Adipose tissue (tissue), 3 donors: ENCODE measurements around the gene MRPS34. TPM values are rescaled to one million over a fixed set of nuclear protein-coding genes. Genes with fewer than 3 reads are reported as not detected.
"Not testable (repeated sequence)": the region's sequence is repeated elsewhere in the genome, so short reads cannot be mapped to it uniquely, and the experiment has no call there.

Source experiments
- H3K27ac ChIP-seq: one replicate; pipeline ENCODE4 v1.5.1; 2013; ENCODE audit warnings: low read depth, low read length
- WGBS, 3 donors: extraction: QIAGEN DNeasy Blood & Tissue Kit; methylation state at CpG; one replicate each; pipeline ENCODE4 v1.1.7; 2013; 5-methylcytosine and 5-hydroxymethylcytosine counted together
- polyA plus RNA-seq, 3 donors: library from polyadenylated mRNA; stranded (reverse); fragments of 200-250 nt; gene quantifications; one replicate each; pipeline ENCODE4 v1.2.3, GENCODE V29; 2013
- donor health status: healthy with polysubstance abuse.
- donor health status: Bipolar disorder and iron deficiency.
- donor health status: healthy.

Gene MRPS34
- polyA plus RNA-seq, 3 donors = 71.0 to 120 (median 108) TPM

DNA sequence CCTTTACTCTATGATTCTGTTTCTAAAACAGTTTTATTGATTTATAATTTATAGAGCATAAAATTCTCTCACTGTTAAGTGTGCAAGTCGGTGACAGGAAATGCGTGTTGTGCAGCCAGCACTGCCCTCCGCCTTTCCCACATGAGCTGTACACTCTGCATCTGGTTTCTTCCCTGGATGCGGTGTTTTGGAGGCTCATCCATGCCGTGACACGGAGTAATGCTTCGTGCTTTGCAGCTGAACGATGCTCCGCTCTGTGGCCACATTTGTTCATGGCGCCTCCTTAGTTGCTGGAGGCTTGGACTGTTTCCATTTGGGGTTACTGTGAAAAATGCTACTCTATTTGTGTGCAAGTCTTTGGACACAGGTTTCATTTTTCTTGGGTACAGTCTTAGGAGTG, 27.8 kb upstream of the MRPS34 start:
- no peak overlapping the region for H3K27ac ChIP-seq
- WGBS, 3 donors = 77 to 86% (median 84%) methylated on average over 10 of the region's 10 CpGs

DNA sequence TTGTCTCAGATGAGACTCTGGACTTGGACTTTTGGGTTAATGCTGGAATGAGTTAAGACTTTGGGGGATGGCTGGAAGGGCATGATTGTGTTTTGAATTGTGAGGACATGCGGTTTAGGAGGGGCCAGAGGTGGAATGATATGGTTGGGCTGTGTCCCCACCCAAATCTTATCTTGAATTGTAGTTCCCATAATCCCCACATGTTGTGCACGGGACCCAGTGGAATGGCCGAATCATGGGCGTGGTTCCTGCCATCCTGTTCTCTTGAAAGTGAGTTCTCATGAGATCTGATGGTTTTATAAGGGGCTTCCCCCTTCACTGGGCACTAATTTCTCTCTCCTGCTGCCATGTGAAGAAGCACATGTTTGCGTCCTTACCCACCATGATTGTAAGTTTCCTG, 26.3 kb upstream of the MRPS34 start:
- not testable (repeated sequence) for H3K27ac ChIP-seq
- WGBS, 3 donors = 70 to 85% (median 84%) methylated on average over 5 of the region's 5 CpGs

DNA sequence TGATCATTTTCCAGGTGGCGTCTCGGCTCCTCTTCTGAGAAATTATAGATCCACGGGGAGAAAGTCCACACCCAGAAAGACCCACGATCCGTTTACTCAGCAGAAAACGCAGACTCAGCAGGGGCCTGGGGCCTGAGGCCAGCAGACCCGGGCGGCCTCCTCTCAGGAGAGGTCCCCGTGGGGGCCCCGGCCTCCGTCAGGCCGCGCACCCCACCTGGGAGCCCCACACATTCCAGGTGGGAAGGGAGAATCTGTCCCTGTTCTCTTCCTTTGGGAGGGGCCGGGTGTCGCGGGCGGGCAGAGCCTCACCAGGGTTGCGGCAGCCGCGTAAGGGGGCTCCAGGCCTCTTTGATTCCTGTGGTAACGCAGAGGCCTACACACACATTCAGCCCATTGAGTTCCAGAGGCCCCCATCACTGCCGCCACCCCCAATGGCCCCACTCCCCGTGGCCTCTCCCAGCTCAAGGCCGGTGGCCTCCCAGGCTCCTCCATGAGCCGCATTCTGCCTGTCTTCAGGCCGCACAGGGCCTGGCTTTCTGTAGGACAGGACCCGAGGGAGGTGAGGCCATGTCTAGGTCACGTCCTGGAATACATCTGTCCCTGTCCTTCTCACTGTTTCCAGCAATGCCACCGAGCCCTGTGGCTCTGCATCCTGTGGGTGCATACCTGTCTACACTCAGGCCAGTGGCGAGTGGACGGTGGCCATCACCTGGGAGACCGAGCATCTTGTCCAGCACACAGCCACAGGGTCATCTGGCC, 22.2 kb upstream of the MRPS34 start:
- H3K27ac ChIP-seq = no peak overlapping the region
- WGBS, 3 donors = 60 to 85% (median 77%) methylated on average over 31 to 32 of the region's 32 CpGs

DNA sequence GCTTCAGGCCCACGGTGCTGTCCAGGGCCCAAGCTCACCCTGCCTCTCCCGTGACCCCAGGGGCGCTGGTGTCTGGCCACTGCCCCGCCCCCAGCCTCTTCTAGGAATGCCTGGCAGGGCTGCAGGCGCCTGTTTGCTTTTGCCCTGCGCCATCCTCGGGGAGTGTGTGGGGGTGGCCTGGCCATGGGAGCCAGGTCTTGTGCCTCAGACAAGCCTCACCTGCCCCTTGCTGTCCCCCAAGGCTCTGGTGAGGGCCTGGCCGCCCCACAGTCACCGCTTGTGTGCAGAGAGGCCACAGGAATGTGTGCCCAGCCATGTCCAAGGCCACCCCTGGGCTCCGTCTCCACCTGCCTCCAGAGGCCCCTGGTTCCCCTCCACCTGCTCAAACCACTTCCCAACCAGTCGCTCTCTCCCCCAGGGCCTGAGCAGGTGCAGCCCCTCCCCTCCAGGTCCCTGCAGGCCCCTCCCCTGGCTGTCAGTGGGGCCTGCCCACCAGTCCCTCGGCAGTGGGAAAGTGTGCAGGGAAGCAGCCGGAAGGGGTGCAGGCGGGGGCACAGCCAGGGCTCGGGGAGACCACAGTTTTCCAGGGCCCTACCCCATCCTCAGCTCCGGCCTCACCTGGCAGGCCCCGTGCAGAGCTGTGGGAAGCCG, 21.4 kb upstream of the MRPS34 start:
- H3K27ac ChIP-seq = no peak overlapping the region
- 24 to 62% (median 53%) methylated on average over 18 of the region's 18 CpGs for WGBS, 3 donors

DNA sequence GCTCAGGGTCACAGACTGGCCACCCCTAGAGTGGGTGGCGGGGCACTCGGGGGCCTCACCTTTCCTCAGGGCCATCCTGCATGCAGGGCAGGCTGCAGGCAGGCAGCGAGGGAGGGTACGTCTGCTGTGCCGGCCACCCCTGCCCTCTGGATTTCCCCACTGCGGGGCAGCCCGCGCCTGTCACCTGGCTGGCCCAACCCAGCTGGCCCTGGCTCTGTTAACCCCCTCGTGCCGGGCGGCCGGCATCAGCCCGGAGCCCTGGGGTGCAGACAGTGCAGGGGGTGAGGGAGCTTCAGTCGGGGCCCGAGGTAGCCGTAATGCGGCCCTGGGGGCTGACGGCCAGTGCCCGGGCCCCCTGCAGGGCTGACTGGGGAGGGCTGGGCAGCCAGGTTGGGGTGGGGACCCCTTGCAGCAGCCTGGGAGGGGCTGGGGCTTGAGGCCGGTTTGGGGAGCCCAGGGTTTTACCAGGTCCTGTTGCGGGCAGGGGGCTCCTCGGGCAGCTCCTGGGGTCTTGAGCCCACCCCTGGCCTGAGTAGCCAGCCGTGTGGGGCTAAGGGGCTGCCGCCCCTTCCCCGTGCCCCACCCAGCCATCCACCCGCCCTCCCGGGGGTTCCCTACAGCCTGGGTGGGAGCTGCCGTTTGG, 20.8 kb upstream of the MRPS34 start, which contains the start of gene IGFALS:
Gene IGFALS (minus strand): TSS at position 128 of the 643 bp plus-strand sequence. CDS start 53 bp downstream, at position 75.
- H3K27ac ChIP-seq = no peak within 1 kb of the TSS
- 20 to 64% (median 53%) methylated on average over 23 to 28 of the region's 28 CpGs for WGBS, 3 donors

DNA sequence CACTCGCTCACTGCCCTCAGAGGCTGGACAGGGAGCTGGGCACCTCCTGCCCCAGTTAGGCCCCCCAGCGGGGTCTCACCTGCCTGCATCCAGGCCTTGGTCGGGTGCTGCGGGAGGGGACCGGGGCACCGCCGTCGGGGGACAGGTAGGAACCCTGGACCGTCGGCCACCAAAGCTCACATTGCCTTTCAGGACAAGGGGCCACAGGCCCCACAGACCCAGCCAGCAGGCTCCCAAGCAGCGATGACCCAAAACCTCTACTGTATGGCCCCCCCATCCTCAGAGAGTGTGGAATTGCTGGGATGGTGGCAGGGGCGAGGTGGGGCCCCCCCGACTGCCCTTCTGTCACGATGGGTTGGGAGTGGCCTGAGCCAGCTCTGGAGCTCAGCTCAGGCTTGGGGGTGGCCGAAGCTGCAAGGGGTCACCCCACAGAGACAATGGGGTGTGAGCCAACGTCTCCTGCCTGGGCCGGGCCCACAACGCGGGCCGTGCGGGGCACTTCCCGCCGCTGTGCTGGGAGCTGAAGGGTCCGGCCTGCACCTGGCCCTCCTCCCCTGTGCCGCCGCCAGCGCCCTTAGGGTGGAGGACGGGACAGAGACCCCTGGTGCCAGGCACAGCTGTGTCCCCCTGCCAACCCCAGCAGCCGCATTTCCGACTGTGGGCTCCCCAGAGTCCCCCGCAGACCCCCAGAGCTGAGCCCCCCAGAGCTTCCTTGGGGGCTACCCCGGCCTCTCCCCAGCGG, 20.1 kb upstream of the MRPS34 start:
- 67 to 87% (median 78%) methylated on average over 30 to 33 of the region's 33 CpGs for WGBS, 3 donors
- no peak overlapping the region for H3K27ac ChIP-seq

DNA sequence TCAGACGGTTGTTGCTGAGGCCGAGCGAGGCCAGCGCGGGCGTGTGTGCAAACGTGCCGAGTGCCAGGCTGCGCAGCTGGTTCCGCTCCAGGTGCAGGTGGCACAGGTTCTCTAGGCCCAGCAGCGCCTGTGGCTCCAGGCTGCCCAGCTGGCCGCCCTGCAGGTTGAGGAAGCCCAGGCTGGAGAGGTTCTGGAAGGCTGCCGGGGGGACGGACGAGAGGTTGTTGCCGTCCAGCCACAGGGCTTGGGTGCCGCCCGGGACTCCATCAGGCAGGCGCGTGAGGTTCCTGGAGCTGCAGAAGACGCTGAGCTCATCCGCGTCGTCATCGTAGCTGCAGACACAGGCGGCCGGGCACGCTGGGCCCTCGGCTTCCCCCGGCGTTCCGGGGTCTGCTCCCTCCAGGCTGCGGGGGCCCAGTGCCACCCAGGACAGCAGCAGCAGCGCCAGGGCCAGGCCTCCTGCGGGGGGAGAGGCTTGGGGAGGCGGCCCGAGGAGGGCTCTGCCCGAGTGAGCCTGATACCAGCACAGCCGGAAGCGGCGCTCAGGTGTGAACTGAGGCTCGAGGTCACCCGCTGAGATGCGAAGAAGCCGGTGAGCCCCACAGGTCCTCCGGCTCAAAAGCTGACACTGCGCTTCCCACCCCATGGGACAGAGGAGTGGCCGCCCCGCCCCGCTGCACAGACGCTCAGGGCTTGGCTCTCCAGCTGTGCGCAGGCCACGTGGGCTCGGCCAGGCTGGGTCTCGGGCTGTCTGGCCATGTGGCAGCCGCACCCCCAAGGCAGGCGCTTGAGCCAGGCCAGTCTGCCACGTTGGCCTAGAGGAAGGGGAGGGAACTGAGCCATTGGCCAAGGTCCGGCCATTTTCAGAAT, 19.2 kb upstream of the MRPS34 start:
- WGBS, 3 donors = 86 to 92% (median 91%) methylated on average over 59 of the region's 59 CpGs
- H3K27ac ChIP-seq = no peak overlapping the region

DNA sequence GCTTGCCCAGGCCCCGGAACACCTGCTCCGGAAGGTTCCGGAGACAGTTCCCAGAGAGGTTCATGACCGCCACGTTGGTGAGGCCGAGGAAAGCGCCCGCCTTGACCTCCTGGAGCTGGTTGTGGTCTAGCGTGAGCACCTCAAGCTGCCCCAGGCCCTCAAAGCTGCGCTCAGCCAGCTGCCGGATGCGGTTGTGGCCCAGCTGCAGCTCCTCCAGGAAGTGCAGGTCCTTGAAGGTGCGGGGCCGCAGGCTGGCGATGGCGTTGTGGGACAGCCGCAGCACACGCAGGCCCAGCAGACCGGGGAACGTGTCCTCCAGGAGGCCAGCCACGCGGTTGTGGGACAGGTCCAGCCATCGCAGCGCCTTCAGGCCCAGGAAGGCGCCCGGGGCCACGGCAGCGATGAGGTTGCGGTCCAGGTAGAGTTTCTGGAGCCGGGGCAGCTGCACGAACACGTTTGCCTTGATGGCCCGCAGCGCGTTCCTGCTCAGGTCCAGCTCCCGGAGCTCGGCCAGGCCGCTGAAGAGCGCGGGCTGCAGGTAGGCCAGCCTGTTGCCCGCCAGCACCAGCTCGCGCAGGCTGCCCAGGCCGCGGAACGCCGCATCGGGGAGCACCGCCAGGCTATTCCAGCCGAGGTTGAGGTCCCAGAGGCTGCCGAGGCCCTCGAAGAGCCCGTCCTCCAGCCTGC, 18.5 kb upstream of the MRPS34 start:
- WGBS, 3 donors = 92 to 95% (median 94%) methylated on average over 51 to 53 of the region's 53 CpGs
- no peak overlapping the region for H3K27ac ChIP-seq

DNA sequence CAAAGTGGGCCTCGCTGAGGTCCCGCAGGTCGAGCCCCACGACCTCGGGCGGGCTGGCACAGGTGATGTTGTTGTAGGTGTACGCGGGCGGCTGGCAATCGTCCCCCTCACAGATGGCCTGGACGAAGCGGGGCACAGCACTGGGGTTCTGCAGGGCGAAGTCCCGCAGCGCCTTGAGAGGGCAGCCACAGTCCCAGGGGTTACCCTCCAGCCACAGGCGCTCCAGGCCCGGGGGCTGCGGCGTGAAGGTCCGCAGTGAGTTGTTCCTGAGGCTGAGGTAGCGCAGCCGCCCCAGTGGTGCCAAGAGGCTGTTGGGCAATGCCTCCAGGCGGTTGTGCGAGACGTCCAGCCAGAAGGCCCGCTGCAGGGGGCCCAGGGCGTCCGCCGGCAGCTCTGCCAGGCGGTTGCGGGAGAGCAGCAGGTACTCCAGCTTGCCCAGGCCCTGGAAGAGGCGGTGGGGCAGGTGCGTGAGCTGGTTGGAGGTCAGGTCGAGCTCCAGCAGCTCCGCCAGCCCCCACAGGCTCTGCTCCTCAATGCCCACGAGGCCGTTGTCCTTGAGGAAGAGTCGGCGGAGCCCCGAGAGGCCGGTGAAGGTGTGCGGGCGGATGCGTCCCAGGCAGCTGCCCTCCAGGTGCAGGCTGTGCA, 17.8 kb upstream of the MRPS34 start:
- H3K27ac ChIP-seq = no peak overlapping the region
- 87 to 93% (median 91%) methylated on average over 42 to 44 of the region's 44 CpGs for WGBS, 3 donors

DNA sequence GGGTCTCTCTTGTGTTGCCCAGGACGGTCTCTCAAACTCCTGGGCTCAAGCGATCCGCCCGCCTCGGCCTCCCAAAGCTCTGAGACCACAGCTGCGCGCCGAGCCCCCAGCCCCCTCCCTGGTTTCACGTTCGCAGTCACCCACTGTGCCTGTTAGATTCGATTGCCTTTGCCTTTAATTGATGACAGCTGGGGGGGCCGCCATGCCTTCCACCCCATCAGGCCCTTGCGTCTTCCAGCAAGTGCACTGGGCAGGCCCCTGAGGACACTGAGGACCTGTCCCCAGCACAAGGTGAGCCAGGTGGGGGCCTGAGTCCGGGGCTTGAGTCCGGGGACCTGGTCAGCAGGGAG, 17.3 kb upstream of the MRPS34 start:
- WGBS, 3 donors = 92 to 95% (median 94%) methylated on average over 13 to 15 of the region's 15 CpGs

DNA sequence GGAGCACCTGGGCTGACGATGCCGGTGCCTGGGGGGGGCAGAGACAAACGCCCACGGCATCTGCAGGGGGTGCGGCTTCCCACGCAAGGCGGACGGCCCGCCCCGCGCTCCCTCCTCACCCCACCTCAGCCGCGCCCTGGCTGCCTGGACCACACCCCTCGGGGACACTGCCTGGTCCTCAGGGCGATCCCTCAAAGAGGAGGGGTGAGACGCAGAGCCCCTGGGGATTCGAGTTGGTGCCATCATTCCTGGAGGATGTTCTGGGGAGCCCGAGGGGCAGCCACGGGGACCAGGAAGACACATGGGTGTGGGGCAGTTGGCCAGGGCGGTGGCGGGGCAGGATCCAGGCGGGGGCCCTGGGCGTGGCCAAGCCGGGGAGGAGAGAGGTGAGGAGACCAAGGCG, 16.7 kb upstream of the MRPS34 start:
- H3K27ac ChIP-seq = no peak overlapping the region
- WGBS, 3 donors = 79 to 89% (median 86%) methylated on average over 17 to 25 of the region's 25 CpGs

More for the DNA sequence above, 17.3 kb upstream of the MRPS34 start:
- no peak overlapping the region for H3K27ac ChIP-seq

DNA sequence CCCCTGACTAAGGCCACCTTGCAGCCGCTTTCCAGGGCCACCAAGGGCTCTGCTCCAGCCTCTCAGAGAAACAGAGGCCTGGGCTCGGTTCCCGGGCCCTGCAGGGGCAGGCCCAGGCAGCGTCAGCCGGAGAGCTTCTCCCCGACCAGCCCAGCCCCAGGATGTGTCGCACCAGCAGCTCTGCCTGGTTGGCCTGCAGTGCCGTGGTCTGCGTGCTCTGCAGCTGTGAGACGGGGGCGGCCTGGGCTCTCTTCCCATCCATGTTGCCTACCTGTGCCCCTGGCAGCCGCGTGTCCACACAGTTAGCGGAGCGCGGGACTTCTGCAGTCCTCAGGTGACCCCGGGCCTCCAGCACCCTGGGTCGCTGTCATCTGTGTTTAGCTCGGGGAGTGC, 15.8 kb upstream of the MRPS34 start:
- 62 to 75% (median 70%) methylated on average over 19 of the region's 19 CpGs for WGBS, 3 donors
- no peak overlapping the region for H3K27ac ChIP-seq

DNA sequence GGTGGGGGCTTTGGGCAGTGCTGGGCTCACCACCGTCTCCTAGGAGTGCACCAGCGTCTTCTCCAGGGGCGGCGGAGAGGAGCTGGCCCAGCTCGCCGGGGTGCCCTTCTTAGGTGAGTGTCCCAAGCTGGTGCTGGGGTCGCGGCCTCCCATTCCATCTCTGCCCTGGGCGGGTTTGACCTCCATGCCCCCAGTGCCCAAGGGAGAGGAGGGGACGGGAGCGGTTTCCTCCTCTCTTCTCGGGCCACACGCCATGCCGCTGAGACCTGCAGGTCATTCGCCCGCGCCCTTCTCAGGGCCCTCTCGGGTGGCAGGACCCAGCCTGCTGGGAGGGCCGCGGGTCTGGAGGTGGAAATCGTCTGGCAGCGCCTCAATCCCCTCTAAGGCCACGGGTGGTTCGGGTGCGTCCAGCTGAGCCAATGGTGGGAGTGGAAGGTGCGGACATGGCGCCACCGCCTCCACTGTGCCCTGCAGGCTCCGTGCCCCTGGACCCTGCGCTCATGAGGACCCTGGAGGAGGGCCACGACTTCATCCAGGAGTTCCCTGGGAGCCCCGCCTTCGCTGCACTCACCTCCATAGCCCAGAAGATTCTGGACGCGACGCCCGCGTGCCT, 15.3 kb upstream of the MRPS34 start:
- WGBS, 3 donors = 88 to 93% (median 90%) methylated on average over 38 of the region's 38 CpGs
- H3K27ac ChIP-seq = no peak overlapping the region

DNA sequence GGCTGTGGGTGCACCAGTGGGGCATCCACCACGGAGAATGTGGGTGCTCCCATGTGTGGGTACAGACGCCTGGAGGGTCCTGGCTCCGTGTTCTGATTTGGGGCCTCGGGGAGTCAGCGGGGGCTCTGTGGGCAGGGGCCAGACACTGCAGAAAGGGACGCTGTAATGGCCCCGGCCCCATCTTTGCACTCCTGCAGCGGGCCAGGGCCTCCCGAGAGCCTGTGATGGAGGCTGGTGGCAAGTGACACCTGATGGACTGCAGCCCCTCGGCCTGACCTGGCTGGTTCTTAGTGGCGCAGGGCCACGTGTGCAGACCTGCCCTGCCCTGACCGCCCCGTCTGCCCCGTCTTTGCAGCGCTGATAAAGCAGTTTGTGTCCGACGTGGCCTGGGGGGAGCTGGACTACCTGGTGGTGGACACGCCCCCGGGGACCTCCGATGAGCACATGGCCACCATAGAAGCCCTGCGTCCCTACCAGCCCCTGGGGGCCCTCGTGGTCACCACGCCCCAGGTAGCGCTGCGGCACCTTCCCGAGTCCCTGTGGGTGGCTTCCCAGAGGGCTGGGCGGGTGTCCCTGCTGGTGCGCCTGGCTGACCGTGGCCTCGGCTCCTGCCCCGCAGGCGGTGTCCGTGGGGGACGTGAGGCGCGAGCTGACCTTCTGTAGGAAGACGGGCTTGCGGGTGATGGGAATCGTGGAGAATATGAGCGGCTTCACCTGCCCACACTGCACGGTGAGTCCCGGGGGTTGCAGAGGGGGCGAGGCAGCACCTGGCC, 14.6 kb upstream of the MRPS34 start:
- 92 to 95% (median 92%) methylated on average over 40 to 44 of the region's 44 CpGs for WGBS, 3 donors
- no peak overlapping the region for H3K27ac ChIP-seq

DNA sequence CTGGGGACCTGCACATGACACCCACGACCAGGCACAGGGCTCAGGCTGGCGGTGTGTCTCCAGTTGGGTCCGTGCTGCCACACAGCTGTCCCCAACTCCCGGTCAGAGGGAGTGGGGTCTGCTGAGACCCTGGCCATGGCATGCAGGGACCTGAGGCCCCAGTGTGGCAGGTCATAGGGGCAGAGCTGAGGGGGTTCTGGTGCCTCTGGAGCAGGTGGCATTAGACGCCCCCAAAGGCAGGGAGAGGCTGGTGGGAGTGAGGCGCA, 14.1 kb upstream of the MRPS34 start:
- no peak overlapping the region for H3K27ac ChIP-seq
- WGBS, 3 donors = 85 to 91% (median 86%) methylated on average over 6 of the region's 6 CpGs
